CD14-positive monocyte (primary cell): Measurements from ENCODE around the gene CHD3. TPM values are rescaled to one million over a fixed set of nuclear protein-coding genes. Genes with fewer than 3 reads are reported as not detected.

Source experiments
- DNase-seq, 3 donors: peaks; one replicate each; pipeline ENCODE4 v3.0.0-alpha.2; 2011 to 2022
- H2AFZ ChIP-seq: 2 replicates; pipeline ENCODE4 v1.6.0; 2012; ENCODE audit warnings: mild to moderate bottlenecking, low read depth, low read length, inconsistent platforms; ENCODE audit not compliant: insufficient read depth, poor library complexity, severe bottlenecking
- H3K27ac ChIP-seq, 2 donors: 1 replicate in 1 of 2; 2 replicates in 1 of 2; pipeline ENCODE4 v1.5.1; 2012 to 2013; ENCODE audit warnings: low read length in 2 of 2, control low read depth in 1 of 2, inconsistent platforms in 1 of 2, low read depth in 1 of 2, mild to moderate bottlenecking in 1 of 2
- H3K27me3 ChIP-seq, 2 donors: one replicate each; pipeline versions ENCODE4 v1.6.0 to v1.6.1; 2011 to 2013; ENCODE audit warnings: low read length in 2 of 2; ENCODE audit not compliant: control insufficient read depth in 2 of 2, insufficient read depth in 2 of 2
- H3K36me3 ChIP-seq, 2 donors: replicated peaks in 1 of 2; 1 replicate in 1 of 2; 2 replicates in 1 of 2; pipeline versions ENCODE4 v1.5.1 to v1.6.1; 2012 to 2013; ENCODE audit warnings: low read length in 2 of 2, control low read depth in 1 of 2, inconsistent platforms in 1 of 2, mild to moderate bottlenecking in 1 of 2; ENCODE audit not compliant: insufficient read depth in 2 of 2, control insufficient read depth in 1 of 2
- H3K4me1 ChIP-seq, 2 donors: 1 replicate in 1 of 2; 2 replicates in 1 of 2; pipeline versions ENCODE4 v1.5.1 to v1.6.1; 2012 to 2013; ENCODE audit warnings: low read length in 2 of 2, control low read depth in 1 of 2, inconsistent platforms in 1 of 2, mild to moderate bottlenecking in 1 of 2, moderate library complexity in 1 of 2; ENCODE audit not compliant: insufficient read depth in 2 of 2, control insufficient read depth in 1 of 2
- H3K4me2 ChIP-seq: replicated peaks from 2 replicates; pipeline ENCODE3; 2012; ENCODE audit warnings: low read length, moderate library complexity, mild to moderate bottlenecking; ENCODE audit not compliant: poor library complexity, severe bottlenecking; ENCODE audit errors: extremely low read depth
- H3K4me3 ChIP-seq, 3 experiments: fragments of 200-600 bp in 1 of 3; sonication (generic) in 1 of 3; replicated peaks in 1 of 3; 1 replicate in 2 of 3; 2 replicates in 1 of 3; pipeline ENCODE4 v1.5.1; 2011 to 2013; ENCODE audit warnings: low read length in 3 of 3, mild to moderate bottlenecking in 3 of 3, control low read depth in 2 of 3, low read depth in 2 of 3, inconsistent platforms in 1 of 3, moderate library complexity in 1 of 3
- H3K79me2 ChIP-seq: 2 replicates; pipeline ENCODE4 v1.6.0; 2012; ENCODE audit warnings: mild to moderate bottlenecking, control low read depth, inconsistent platforms, low read length, moderate library complexity; ENCODE audit not compliant: insufficient read depth
- H3K9ac ChIP-seq: 2 replicates; pipeline ENCODE4 v1.6.0; 2017; ENCODE audit warnings: low read length, mild to moderate bottlenecking; ENCODE audit not compliant: insufficient read depth, poor library complexity, severe bottlenecking
- H3K9me3 ChIP-seq, 2 donors: replicated peaks in 1 of 2; 1 replicate in 1 of 2; 2 replicates in 1 of 2; pipeline versions ENCODE4 v1.5.1 to v1.6.1; 2012 to 2013; ENCODE audit warnings: low read length in 2 of 2, control low read depth in 1 of 2; ENCODE audit not compliant: control insufficient read depth in 1 of 2, insufficient read depth in 1 of 2
- H4K20me1 ChIP-seq: 2 replicates; pipeline ENCODE4 v1.6.0; 2012; ENCODE audit warnings: mild to moderate bottlenecking, low read length, control low read depth, moderate library complexity; ENCODE audit not compliant: insufficient read depth
- H3K27ac Mint-ChIP-seq, 7 donors: one replicate each; pipeline ENCODE4 v1.8.0; 2020; ENCODE audit warnings: mild to moderate bottlenecking in 7 of 7, mixed read lengths in 7 of 7, moderate library complexity in 6 of 7, inconsistent platforms in 2 of 7
- H3K27me3 Mint-ChIP-seq, 3 donors: one replicate each; pipeline ENCODE4 v1.8.0; 2021 to 2022; ENCODE audit warnings: low read depth in 3 of 3, mild to moderate bottlenecking in 3 of 3, mixed read lengths in 3 of 3, moderate library complexity in 3 of 3, inconsistent platforms in 1 of 3
- H3K36me3 Mint-ChIP-seq, 2 donors: one replicate each; pipeline ENCODE4 v1.8.0; 2020; ENCODE audit warnings: mixed read lengths in 2 of 2, inconsistent platforms in 1 of 2, mild to moderate bottlenecking in 1 of 2
- H3K4me1 Mint-ChIP-seq: one replicate; pipeline ENCODE4 v1.8.0; 2020; ENCODE audit warnings: mild to moderate bottlenecking, mixed read lengths
- H3K4me3 Mint-ChIP-seq, 2 donors: one replicate each; pipeline ENCODE4 v1.8.0; 2020; ENCODE audit warnings: mild to moderate bottlenecking in 2 of 2, mixed read lengths in 2 of 2, moderate library complexity in 1 of 2
- H3K9me3 Mint-ChIP-seq, 7 donors: one replicate each; pipeline ENCODE4 v1.8.0; 2020 to 2022; ENCODE audit warnings: mixed read lengths in 7 of 7, mild to moderate bottlenecking in 6 of 7, moderate library complexity in 6 of 7, inconsistent platforms in 2 of 7
- WGBS: methylation state at CpG from one replicate; pipeline ENCODE4 v1.1.5; 2013; ENCODE audit warnings: missing lambda C conversion rate; ENCODE audit not compliant: insufficient coverage; 5-methylcytosine and 5-hydroxymethylcytosine counted together
- intact Hi-C, 2 donors: fragments of 100-400 bp; cut with micrococcal nuclease; formaldehyde crosslinking; loops; one replicate each; pipeline versions ENCODE4 v1.15.0 to v1.15.1; 2023
- polyA plus RNA-seq, 3 donors: library from polyadenylated mRNA; depleted of rRNA in 1 of 3; unstranded in 2 of 3; stranded (reverse) in 1 of 3; fragments of 300-500 nt in 2 of 3; fragments of >200 nt in 1 of 3; fragmentation: Illumina TruSeq in 2 of 3; gene quantifications; 1 replicate in 2 of 3; 2 replicates in 1 of 3; pipeline ENCODE4 v1.2.3, GENCODE V29; 2012 to 2021
- TF ChIP-seq, protein P1 (sequence below): fragments of 200-600 bp; IDR thresholded peaks from one replicate; pipeline ENCODE4 v1.8.0; 2022; ENCODE audit warnings: antibody characterized with exemption, mild to moderate bottlenecking

The CHD3 gene
- polyA plus RNA-seq, 3 donors = 0.55 to 67.9 (median 0.91) TPM

DNA sequence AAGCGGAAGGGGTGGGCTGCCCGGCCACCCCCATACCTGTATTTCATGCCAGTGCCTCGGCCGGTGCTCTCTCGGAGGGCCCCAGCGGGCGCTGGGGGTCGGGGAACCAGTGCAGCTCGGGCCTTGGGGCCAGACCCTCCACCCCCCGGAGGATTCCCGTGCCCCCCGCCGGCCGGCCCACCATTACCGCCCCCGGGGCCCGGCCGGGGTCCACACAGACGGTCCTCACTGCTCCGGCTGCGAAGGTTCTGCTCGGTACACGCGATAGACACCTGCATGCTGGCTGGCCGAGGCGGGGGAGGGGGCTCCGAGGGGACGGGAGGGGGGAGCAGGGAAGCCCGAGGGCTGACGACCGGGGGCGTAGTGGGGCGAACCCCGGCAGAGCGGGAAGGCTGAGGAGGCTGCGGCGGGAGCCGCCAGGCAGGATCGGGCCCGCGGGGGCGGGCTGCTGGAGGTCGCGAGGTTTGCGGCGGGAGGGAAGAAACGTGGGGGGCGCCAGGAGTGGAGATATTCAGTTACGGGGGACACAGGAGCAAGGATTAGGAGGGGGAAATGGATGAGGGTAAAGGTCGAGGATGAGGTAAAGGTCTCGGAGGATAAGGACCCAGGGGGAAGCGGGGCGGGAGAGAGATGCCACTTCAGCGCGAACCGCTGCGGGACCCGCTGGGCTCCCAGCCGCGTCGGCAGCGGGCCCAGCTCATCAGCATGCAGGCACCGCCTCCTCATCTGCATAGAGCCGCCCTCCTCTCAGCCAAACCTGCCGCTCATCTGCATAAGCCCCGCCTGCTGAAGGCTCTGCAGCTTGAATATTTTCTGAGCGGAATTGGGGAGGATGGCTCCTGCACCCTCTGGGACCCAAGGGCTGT lies 40.8 kb downstream of the CHD3 start, which contains the start of gene KCNAB3:
TSS of gene KCNAB3 (minus strand) at position 699 of the 866 bp plus-strand sequence. CDS start at position 278, 421 bp downstream.
- peak; percentile 21 to 33 (median 27) for DNase-seq
- peaks cover 26 to 37% of the 10 kb centered on the region in 2 donors for H3K4me1 ChIP-seq
- peak within 1 kb of the TSS; percentile 83 to 100 (median 99) for H3K27ac Mint-ChIP-seq
- H3K9me3 ChIP-seq = no peaks in the 10 kb centered on the region
- H3K27me3 Mint-ChIP-seq = peaks cover 0 to 4% (median 1%) of the 10 kb centered on the region in 3 donors
- peak within 1 kb of the TSS; percentile 73 to 97 for H3K4me3 Mint-ChIP-seq
- peaks cover 0 to 2% (median 0%) of the 10 kb centered on the region in 7 donors for H3K9me3 Mint-ChIP-seq
- peaks cover 12 to 27% of the 10 kb centered on the region in 2 donors for H3K36me3 Mint-ChIP-seq
- peaks cover 42% of the 10 kb centered on the region for H3K79me2 ChIP-seq
- 81% methylated on average over 55 of the region's 67 CpGs for WGBS
- peaks cover 0 to 21% of the 10 kb centered on the region in 2 donors for H3K36me3 ChIP-seq
- H4K20me1 ChIP-seq = no peaks in the 10 kb centered on the region
- TF ChIP-seq, protein P1, sequence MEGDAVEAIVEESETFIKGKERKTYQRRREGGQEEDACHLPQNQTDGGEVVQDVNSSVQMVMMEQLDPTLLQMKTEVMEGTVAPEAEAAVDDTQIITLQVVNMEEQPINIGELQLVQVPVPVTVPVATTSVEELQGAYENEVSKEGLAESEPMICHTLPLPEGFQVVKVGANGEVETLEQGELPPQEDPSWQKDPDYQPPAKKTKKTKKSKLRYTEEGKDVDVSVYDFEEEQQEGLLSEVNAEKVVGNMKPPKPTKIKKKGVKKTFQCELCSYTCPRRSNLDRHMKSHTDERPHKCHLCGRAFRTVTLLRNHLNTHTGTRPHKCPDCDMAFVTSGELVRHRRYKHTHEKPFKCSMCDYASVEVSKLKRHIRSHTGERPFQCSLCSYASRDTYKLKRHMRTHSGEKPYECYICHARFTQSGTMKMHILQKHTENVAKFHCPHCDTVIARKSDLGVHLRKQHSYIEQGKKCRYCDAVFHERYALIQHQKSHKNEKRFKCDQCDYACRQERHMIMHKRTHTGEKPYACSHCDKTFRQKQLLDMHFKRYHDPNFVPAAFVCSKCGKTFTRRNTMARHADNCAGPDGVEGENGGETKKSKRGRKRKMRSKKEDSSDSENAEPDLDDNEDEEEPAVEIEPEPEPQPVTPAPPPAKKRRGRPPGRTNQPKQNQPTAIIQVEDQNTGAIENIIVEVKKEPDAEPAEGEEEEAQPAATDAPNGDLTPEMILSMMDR = no peak
- peaks cover 41% of the 10 kb centered on the region for H3K4me1 Mint-ChIP-seq
- H3K27ac ChIP-seq = peak within 1 kb of the TSS in 1 of 2 donors; percentile 88
- intact Hi-C loops = loop anchor here in 1 of 2 donors (5.0 kb wide), 1 partner anchor 87 kb away; no protein-coding TSS in a partner anchor
- H3K9ac ChIP-seq = no peak within 1 kb of the TSS
- no peak within 1 kb of the TSS for H2AFZ ChIP-seq
- H3K4me2 ChIP-seq = peak within 1 kb of the TSS; percentile 33
- peak within 1 kb of the TSS in 1 of 3 experiments; percentile 86 for H3K4me3 ChIP-seq
- H3K27me3 ChIP-seq = no peaks in the 10 kb centered on the region

DNA sequence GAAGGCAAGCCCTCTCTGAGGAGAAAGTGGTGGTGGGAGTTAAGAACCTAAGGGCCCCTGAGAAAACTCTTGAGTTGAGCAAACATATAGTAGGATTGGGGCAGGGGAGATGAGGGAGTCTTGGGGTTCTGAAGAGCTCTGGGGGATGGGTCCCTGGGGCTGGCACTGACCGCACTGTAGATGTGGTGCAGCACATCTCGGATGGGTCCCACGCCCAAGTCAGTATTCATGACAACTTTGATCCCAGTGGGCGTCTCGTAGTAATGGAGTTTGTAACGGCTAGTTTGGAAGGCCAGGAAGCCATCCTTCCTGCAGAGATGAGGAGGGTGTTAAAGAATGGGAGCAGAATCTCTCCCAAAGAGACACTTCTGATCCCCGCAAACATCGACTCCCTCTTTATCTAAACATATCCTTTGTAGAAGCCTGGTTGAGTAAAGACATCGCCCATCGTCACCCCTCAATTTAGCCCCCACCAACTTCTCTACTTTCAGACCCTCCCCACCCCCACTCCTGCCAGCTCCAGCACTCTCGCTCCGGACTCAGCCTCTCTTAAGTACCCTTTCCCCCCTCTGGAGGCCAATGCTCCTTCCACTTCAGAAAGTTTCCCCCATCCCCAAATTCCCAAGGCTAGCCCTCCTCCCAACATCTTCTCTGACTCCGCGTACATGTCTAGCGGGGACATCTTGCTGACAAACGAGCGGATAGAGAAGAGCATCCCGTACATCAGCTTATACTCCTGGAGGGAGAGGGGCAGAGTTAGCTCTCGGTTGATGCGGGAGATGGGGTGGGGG lies 42.4 kb downstream of the CHD3 start:
- Mint-ChIP-seq H3K27ac (peak overlapping the region; percentile 83 to 100 (median 99)), H3K9me3 (peaks cover 0 to 2% (median 0%) of the 10 kb centered on the region in 7 donors), H3K4me3 (peak overlapping the region; percentile 97 to 100), H3K4me1 (peaks cover 44% of the 10 kb centered on the region), H3K36me3 (peaks cover 26 to 44% of the 10 kb centered on the region in 2 donors), H3K27me3 (peaks cover 0 to 4% (median 3%) of the 10 kb centered on the region in 3 donors)
- no peaks in the 10 kb centered on the region for H4K20me1 ChIP-seq
- peak overlapping the region; percentile 68 to 86 (median 85) for H3K4me3 ChIP-seq
- H3K9ac ChIP-seq = peak overlapping the region; percentile 71
- peak overlapping the region; percentile 87 for H2AFZ ChIP-seq
- TF ChIP-seq, protein P1 = no peak
- peaks cover 7 to 36% of the 10 kb centered on the region in 2 donors for H3K36me3 ChIP-seq
- intact Hi-C loops = loop anchor here in 1 of 2 donors (5.0 kb wide), 1 partner anchor 89 kb away; no protein-coding TSS in a partner anchor
- H3K79me2 ChIP-seq = peaks cover 53% of the 10 kb centered on the region
- WGBS = 70% methylated on average over 8 of the region's 20 CpGs
- DNase-seq = no peak
- peak overlapping the region; percentile 60 to 88 for H3K27ac ChIP-seq
- no peaks in the 10 kb centered on the region for H3K9me3 ChIP-seq
- peak overlapping the region; percentile 84 for H3K4me2 ChIP-seq
- H3K27me3 ChIP-seq = no peaks in the 10 kb centered on the region
- peaks cover 26 to 37% of the 10 kb centered on the region in 2 donors for H3K4me1 ChIP-seq
